ENCODE results near the gene NGDN. TPM values are rescaled to one million over a fixed set of nuclear protein-coding genes. Genes with fewer than 3 reads are reported as not detected.

NGDN gene
- polyA plus RNA-seq, 1 of the 3 experiments (the other 2 are of a cell fraction): 64.3 TPM

- no peak overlapping the region for H3K27ac ChIP-seq (ENCODE audit: low read depth in 2 of 2, low read length in 1 of 2)
- H3K9ac ChIP-seq: no peak overlapping the region
- H3K4me3 ChIP-seq (ENCODE audit: low read depth in 2 of 2, low read length in 1 of 2): no peak overlapping the region
- H4K20me1 ChIP-seq (ENCODE audit: insufficient read depth): no peaks in the 10 kb centered on the region
- no peak overlapping the region for H2AFZ ChIP-seq (ENCODE audit: low read depth)
- ChIA-PET POLR2A (interaction anchor here (1.5 kb wide), 1 partner anchor 11 kb away, joined by 3 read pairs; no protein-coding TSS in a partner anchor), CTCF (interaction anchor here (0.8 to 1.4 kb wide), 2 partner anchors 23 to 64 kb away, joined by 3 to 6 read pairs; no protein-coding TSS in a partner anchor)
- H3K4me1 ChIP-seq (ENCODE audit: control insufficient read depth in 1 of 2, insufficient read depth in 2 of 2, low read depth in 1 of 2, low read length in 1 of 2): no peaks in the 10 kb centered on the region
- no peak overlapping the region for H3K4me2 ChIP-seq
- H3K27me3 ChIP-seq (ENCODE audit: insufficient read depth): peaks cover 23% of the 10 kb centered on the region
- no peaks in the 10 kb centered on the region for H3F3A ChIP-seq (replicated peaks; ENCODE audit: insufficient read depth)
- no peak for TF ChIP-seq TEAD4 (IDR thresholded peaks at IDR 0.05; ENCODE audit: borderline replicate concordance, insufficient read depth)
- TF ChIP-seq RXRA (IDR thresholded peaks at IDR 0.05; ENCODE audit: borderline replicate concordance, low read depth): no peak
- TF ChIP-seq EP300 (IDR thresholded peaks at IDR 0.05; ENCODE audit: borderline replicate concordance in 1 of 2, low read depth in 1 of 2, low read length in 1 of 2): no peak
- TF ChIP-seq JUND (IDR thresholded peaks at IDR 0.05): no peak
- TF ChIP-seq TAF1 (IDR thresholded peaks at IDR 0.05; ENCODE audit: borderline replicate concordance, low read depth, low read length): no peak
- no peak for TF ChIP-seq REST (IDR thresholded peaks at IDR 0.05; ENCODE audit: low read depth, low read length)
- no peak for TF ChIP-seq SMC3 (IDR thresholded peaks at IDR 0.05; ENCODE audit: low read depth, low read length)
- no peak for TF ChIP-seq FOXM1 (IDR thresholded peaks at IDR 0.05; ENCODE audit: low read depth)
- no peak for TF ChIP-seq POLR2AphosphoS5 (IDR thresholded peaks at IDR 0.05; ENCODE audit: low read depth, low read length)
- no peak for TF ChIP-seq FOSL2 (IDR thresholded peaks at IDR 0.05; ENCODE audit: borderline replicate concordance, low read depth)
- no peak for TF ChIP-seq ZBTB33 (IDR thresholded peaks at IDR 0.05; ENCODE audit: borderline replicate concordance, low read depth)
- no peak for TF ChIP-seq EZH2phosphoT487 (IDR thresholded peaks at IDR 0.05; ENCODE audit: borderline replicate concordance, low read depth)
- no peaks in the 10 kb centered on the region for H3K36me3 ChIP-seq (replicated peaks in 1 of 2; ENCODE audit: control insufficient read depth in 1 of 2, insufficient read depth in 2 of 2, low read length in 1 of 2)
- DNase-seq: no peak
- whole genome bisulfite sequencing (ENCODE audit: low lambda C conversion rate): 30% methylated on average over 6 of the region's 6 CpGs
- H3K9me2 ChIP-seq: no peaks in the 10 kb centered on the region
- no peaks in the 10 kb centered on the region for H3K9me3 ChIP-seq
- H3K79me2 ChIP-seq (ENCODE audit: insufficient read depth): no peaks in the 10 kb centered on the region
Measured at GRCh38 chr14:23443881-23444280, 25.6 kb upstream of the NGDN start.

Data from SK-N-SH (cell line).